SK-N-SH (cell line): ENCODE measurements around the gene MED16.
"Not testable (repeated sequence)": the region's sequence is repeated elsewhere in the genome, so short reads cannot be mapped to it uniquely, and the experiment has no call there.

Source experiments
- POLR2AphosphoS5 ChIP-seq: IDR thresholded peaks from 2 replicates; pipeline ENCODE4 v1.6.1; 2012; ENCODE audit warnings: low read depth, low read length
- TF ChIP-seq, protein P1 (sequence below): fragments of 200-600 bp; sonication (generic); IDR thresholded peaks from 2 replicates; pipeline ENCODE4 v1.6.1; 2017; ENCODE audit warnings: antibody characterized with exemption, mild to moderate bottlenecking, moderate library complexity

DNA sequence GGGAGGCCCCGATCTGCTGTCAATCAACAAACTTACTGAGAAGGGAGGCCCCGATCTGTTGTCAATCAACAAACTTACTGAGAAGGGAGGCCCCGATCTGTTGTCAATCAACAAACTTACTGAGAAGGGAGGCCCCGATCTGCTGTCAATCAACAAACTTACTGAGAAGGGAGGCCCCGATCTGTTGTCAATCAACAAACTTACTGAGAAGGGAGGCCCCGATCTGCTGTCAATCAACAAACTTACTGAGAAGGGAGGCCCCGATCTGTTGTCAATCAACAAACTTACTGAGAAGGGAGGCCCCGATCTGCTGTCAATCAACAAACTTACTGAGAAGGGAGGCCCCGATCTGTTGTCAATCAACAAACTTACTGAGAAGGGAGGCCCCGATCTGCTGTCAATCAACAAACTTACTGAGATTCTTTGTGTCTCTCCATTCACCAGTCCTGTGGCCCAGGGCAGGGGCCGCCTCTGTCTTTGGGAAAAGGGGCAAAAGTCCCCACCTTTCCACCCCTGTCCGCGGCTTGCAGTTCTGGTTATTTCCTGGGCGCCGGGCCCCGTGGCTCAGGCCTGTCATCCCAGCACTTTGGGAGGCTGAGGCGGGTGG lies 39.3 kb downstream of the MED16 start:
- TF ChIP-seq, protein P1, sequence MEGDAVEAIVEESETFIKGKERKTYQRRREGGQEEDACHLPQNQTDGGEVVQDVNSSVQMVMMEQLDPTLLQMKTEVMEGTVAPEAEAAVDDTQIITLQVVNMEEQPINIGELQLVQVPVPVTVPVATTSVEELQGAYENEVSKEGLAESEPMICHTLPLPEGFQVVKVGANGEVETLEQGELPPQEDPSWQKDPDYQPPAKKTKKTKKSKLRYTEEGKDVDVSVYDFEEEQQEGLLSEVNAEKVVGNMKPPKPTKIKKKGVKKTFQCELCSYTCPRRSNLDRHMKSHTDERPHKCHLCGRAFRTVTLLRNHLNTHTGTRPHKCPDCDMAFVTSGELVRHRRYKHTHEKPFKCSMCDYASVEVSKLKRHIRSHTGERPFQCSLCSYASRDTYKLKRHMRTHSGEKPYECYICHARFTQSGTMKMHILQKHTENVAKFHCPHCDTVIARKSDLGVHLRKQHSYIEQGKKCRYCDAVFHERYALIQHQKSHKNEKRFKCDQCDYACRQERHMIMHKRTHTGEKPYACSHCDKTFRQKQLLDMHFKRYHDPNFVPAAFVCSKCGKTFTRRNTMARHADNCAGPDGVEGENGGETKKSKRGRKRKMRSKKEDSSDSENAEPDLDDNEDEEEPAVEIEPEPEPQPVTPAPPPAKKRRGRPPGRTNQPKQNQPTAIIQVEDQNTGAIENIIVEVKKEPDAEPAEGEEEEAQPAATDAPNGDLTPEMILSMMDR, result not testable (repeated sequence)
- TF ChIP-seq POLR2AphosphoS5, result not testable (repeated sequence)
